ENCODE data around the gene SPTLC3. TPM values are rescaled to one million over a fixed set of nuclear protein-coding genes. Genes with fewer than 3 reads are reported as not detected.

Gene SPTLC3
- total RNA-seq, result 27.0 to 28.5 TPM (median 27.7 TPM) in 3 replicates

- H3K4me1 Mint-ChIP-seq, result peaks cover 65% of the 10 kb centered on the region
- H3K27ac Mint-ChIP-seq, result peak within 1 kb of the TSS; percentile 95
- H3K36me3 Mint-ChIP-seq, result no peaks in the 10 kb centered on the region
- H3K4me3 Mint-ChIP-seq, result peak within 1 kb of the TSS; percentile 75
- no peaks in the 10 kb centered on the region for H3K27me3 Mint-ChIP-seq (ENCODE audit: low read depth)
- no peak for TF ChIP-seq CTCF (IDR thresholded peaks at IDR 0.05; ENCODE audit: unreplicated experiment)
- DNase-seq (ENCODE audit: low spot score in 2 of 2, unreplicated experiment in 2 of 2), result peak in 1 of 2 experiments; percentile 44
- peaks cover 1% of the 10 kb centered on the region for H3K9me3 Mint-ChIP-seq
Measured at GRCh38 chr20:13008761-13009681, at the start of gene SPTLC3. TSS of gene SPTLC3 (plus strand) at chr20:13008972. CDS start at chr20:13009268, 296 bp downstream.

- Mint-ChIP-seq H3K36me3 (no peaks in the 10 kb centered on the region), H3K4me3 (no peak overlapping the region), H3K4me1 (peaks cover 36% of the 10 kb centered on the region), H3K27me3 (ENCODE audit: low read depth) (no peaks in the 10 kb centered on the region), H3K27ac (no peak overlapping the region), H3K9me3 (no peaks in the 10 kb centered on the region)
- no peak for TF ChIP-seq CTCF (IDR thresholded peaks at IDR 0.05; ENCODE audit: unreplicated experiment)
- DNase-seq (ENCODE audit: low spot score in 2 of 2, unreplicated experiment in 2 of 2), result no peak
Measured at GRCh38 chr20:12961725-12962124, 47.0 kb upstream of the SPTLC3 start.

- TF ChIP-seq CTCF (IDR thresholded peaks at IDR 0.05; ENCODE audit: unreplicated experiment), result no peak
- Mint-ChIP-seq H3K36me3 (no peaks in the 10 kb centered on the region), H3K9me3 (no peaks in the 10 kb centered on the region), H3K4me1 (peaks cover 36% of the 10 kb centered on the region), H3K27ac (peak overlapping the region; percentile 92), H3K27me3 (ENCODE audit: low read depth) (no peaks in the 10 kb centered on the region), H3K4me3 (no peak overlapping the region)
- no peak for DNase-seq (ENCODE audit: low spot score in 2 of 2, unreplicated experiment in 2 of 2)
Measured at GRCh38 chr20:12962895-12963294, 45.9 kb upstream of the SPTLC3 start.

GRCh38 chr20:12963416-12963815, 45.4 kb upstream of the SPTLC3 start:
- no peak for DNase-seq (ENCODE audit: low spot score in 2 of 2, unreplicated experiment in 2 of 2)
- Mint-ChIP-seq H3K4me3 (no peak overlapping the region), H3K9me3 (no peaks in the 10 kb centered on the region), H3K27me3 (ENCODE audit: low read depth) (no peaks in the 10 kb centered on the region), H3K36me3 (no peaks in the 10 kb centered on the region), H3K4me1 (peaks cover 36% of the 10 kb centered on the region), H3K27ac (peak overlapping the region; percentile 92)
- no peak for TF ChIP-seq CTCF (IDR thresholded peaks at IDR 0.05; ENCODE audit: unreplicated experiment)

- peaks cover 6% of the 10 kb centered on the region for H3K9me3 Mint-ChIP-seq
- H3K36me3 Mint-ChIP-seq, result peaks cover 2% of the 10 kb centered on the region
- H3K4me3 Mint-ChIP-seq, result no peak overlapping the region
- TF ChIP-seq CTCF (IDR thresholded peaks at IDR 0.05; ENCODE audit: unreplicated experiment), result no peak
- peaks cover 36% of the 10 kb centered on the region for H3K4me1 Mint-ChIP-seq
- no peaks in the 10 kb centered on the region for H3K27me3 Mint-ChIP-seq (ENCODE audit: low read depth)
- no peak overlapping the region for H3K27ac Mint-ChIP-seq
- DNase-seq (ENCODE audit: low spot score in 2 of 2, unreplicated experiment in 2 of 2), result no peak
Measured at GRCh38 chr20:12965212-12965869, 43.4 kb upstream of the SPTLC3 start.
